Measurements from ENCODE around the gene HDAC7. TPM values are rescaled to one million over a fixed set of nuclear protein-coding genes. Genes with fewer than 3 reads are reported as not detected.

The HDAC7 gene
- total and polyA plus RNA-seq, 12 donors, result 26.9 to 75.6 (median 40.3) TPM

- H3K27ac ChIP-seq, result no peak overlapping the region
These were observed 49.5 kb downstream of the HDAC7 start for GRCh38 chr12:47770086-47770726.

DNA sequence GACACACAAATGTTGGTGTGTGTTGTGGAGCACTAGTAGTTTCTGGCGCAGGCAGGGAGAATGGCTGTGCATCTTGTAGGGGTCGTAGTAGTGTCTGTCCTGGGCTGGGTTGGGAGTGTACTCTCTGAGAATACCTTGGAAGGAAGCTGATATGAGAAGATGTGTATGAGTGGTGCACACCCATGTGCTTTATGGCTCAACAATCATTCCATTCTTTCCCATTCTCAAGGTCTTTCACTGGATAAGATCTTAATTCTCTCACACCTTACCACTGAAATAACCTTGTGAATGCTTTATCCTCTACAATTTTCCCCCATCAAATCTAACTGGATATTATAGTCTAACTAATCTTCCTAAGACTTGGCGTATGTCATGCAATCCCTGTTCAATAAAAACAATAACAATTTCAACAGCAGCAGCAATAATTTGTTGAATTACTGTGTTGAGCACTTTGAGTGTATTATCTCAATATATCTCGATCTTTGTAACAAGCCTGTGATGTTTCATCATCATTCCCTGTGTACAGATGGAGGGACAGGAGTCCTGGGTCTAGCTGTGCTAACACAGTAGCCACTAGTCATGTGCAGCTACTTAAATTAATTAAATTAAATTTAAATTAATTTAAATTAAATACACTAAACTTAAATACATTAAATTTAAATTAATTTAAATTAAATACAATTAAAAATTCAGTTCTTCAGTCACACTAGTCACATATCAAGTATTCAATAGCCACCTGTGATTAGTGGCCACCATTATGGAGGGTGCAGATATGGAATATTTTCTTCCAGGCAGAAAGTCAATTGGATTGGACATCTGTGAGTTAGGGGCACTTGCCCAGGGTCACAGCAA, 50.2 kb downstream of the HDAC7 start:
- ATAC-seq (no peak), DNase-seq (no peak)
- no peak overlapping the region for H3K4me3 ChIP-seq
- H3K36me3 ChIP-seq, result no peaks in the 10 kb centered on the region
- TF ChIP-seq, protein P1, sequence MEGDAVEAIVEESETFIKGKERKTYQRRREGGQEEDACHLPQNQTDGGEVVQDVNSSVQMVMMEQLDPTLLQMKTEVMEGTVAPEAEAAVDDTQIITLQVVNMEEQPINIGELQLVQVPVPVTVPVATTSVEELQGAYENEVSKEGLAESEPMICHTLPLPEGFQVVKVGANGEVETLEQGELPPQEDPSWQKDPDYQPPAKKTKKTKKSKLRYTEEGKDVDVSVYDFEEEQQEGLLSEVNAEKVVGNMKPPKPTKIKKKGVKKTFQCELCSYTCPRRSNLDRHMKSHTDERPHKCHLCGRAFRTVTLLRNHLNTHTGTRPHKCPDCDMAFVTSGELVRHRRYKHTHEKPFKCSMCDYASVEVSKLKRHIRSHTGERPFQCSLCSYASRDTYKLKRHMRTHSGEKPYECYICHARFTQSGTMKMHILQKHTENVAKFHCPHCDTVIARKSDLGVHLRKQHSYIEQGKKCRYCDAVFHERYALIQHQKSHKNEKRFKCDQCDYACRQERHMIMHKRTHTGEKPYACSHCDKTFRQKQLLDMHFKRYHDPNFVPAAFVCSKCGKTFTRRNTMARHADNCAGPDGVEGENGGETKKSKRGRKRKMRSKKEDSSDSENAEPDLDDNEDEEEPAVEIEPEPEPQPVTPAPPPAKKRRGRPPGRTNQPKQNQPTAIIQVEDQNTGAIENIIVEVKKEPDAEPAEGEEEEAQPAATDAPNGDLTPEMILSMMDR (IDR thresholded peaks at IDR 0.05), result no peak
- WGBS, 2 donors, result 90% methylated on average over 4 of the region's 4 CpGs
- no peaks in the 10 kb centered on the region for H3K9me3 ChIP-seq
- intact Hi-C loops (cut with DNase I), result loop anchor here in 4 of 10 donors (2.0 to 10.0 kb wide), 3 partner anchors 52 to 65 kb away; no protein-coding TSS in a partner anchor
- peak overlapping the region in 1 of 10 donors; percentile 21 for H3K27ac ChIP-seq
- H3K4me1 ChIP-seq, result peaks cover 4 to 56% (median 31%) of the 10 kb centered on the region in 9 donors
- no peaks in the 10 kb centered on the region for H3K27me3 ChIP-seq

More at GRCh38 chr12:47770086-47770726, 49.5 kb downstream of the HDAC7 start:
- peaks cover 9 to 61% (median 36%) of the 10 kb centered on the region in 9 donors for H3K4me1 ChIP-seq
- TF ChIP-seq, protein P1 (IDR thresholded peaks at IDR 0.05), result no peak
- no peaks in the 10 kb centered on the region for H3K27me3 ChIP-seq
- 87 to 91% methylated on average over 3 of the region's 3 CpGs for WGBS, 2 donors
- H3K36me3 ChIP-seq, result no peaks in the 10 kb centered on the region
- intact Hi-C loops (cut with DNase I), result loop anchor here in 1 of 10 donors (10.0 kb wide), 1 partner anchor 65 kb away; no protein-coding TSS in a partner anchor
- DNase-seq (no peak), ATAC-seq (no peak)
- H3K4me3 ChIP-seq, result no peak overlapping the region
- no peaks in the 10 kb centered on the region for H3K9me3 ChIP-seq

DNA sequence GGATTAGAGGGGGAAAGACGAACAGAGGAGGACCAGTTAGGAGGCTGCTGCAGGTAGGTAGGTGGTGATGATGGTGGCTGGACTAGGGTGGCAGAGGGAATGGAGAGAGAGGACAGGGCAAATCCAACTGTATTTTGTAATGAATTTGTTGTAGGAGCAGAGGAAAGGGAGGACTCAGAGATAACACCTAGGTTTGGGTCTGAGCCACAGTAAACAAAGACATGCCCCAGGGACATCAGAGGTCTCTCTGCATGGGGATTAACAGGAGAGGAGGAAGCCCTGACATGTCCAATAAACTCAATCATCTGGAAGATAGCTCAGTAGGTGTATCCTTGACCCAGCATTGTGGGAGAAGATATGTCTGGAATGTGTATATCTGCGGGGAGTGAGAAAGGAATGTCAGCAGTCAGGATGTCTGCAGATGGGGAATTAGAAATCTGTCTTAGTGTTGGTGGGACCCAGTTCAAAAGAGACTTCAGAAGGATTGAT, 51.3 kb downstream of the HDAC7 start:
- no peak for DNase-seq
- no peak for ATAC-seq
- Histone ChIP-seq H3K9me3 (no peaks in the 10 kb centered on the region), H3K27ac (peak overlapping the region in 1 of 10 donors; percentile 21), H3K4me1 (peaks cover 0 to 55% (median 29%) of the 10 kb centered on the region in 9 donors), H3K27me3 (no peaks in the 10 kb centered on the region), H3K4me3 (no peak overlapping the region), H3K36me3 (no peaks in the 10 kb centered on the region)
- 41 to 47% methylated on average over 2 of the region's 2 CpGs for WGBS, 2 donors
- TF ChIP-seq, protein P1 (IDR thresholded peaks at IDR 0.05), result no peak
- intact Hi-C loops (cut with DNase I), result loop anchor here in 3 of 10 donors (2.0 to 5.0 kb wide), 2 partner anchors 51 to 52 kb away; no protein-coding TSS in a partner anchor

DNA sequence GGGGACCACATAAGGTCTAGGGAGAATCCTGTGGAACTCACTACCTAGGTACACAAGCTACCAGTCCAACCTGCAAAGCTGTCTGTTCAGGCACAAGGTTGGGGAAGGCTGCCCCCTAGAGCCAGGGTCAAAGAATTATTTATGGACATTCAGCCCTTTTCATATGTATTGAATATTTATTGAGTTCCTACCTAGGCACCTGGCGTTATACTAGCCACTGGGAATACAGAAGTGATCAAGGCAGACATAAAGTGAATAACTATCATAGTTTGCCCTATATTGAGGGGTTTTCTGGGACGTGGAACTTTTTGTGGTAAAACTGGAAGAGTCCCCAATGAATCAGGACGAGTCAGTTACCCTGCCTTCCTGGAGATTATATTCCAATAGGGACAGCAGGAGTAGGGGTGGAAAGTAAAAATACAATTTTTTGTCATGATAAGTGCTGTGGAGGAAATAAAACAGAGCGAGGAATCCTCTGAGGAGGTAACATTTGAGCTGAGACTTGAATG, 52.4 kb downstream of the HDAC7 start:
- ATAC-seq (peak in 7 of 8 donors; percentile 23 to 60 (median 39)), DNase-seq (peak; percentile 57 to 72)
- Histone ChIP-seq H3K4me3 (no peak overlapping the region), H3K27ac (no peak overlapping the region), H3K27me3 (no peaks in the 10 kb centered on the region), H3K4me1 (peaks cover 0 to 59% (median 30%) of the 10 kb centered on the region in 9 donors), H3K9me3 (no peaks in the 10 kb centered on the region), H3K36me3 (no peaks in the 10 kb centered on the region)
- TF ChIP-seq, protein P1 (IDR thresholded peaks at IDR 0.05), result peak; percentile 37 to 78 (median 70)
- intact Hi-C loops (cut with DNase I), result loop anchor here in 6 of 10 donors (2.0 to 5.0 kb wide), 2 partner anchors 50 to 52 kb away; no protein-coding TSS in a partner anchor
- 59 to 72% methylated on average over 4 of the region's 4 CpGs for WGBS, 2 donors
